ENCODE data around the gene GRM3. TPM values are rescaled to one million over a fixed set of nuclear protein-coding genes. Genes with fewer than 3 reads are reported as not detected.

GRM3 gene
- total RNA-seq, 2 experiments from 2014 or later, result not detected

GRCh38 chr7:86818903-86819302, 175.2 kb downstream of the GRM3 start:
- H3K27ac Mint-ChIP-seq, result no peak overlapping the region
- no peaks in the 10 kb centered on the region for H3K4me1 Mint-ChIP-seq (ENCODE audit: low read depth)
- no peak for DNase-seq
- no peak for ATAC-seq
- POLR2A ChIA-PET, result no interaction called here
- no peaks in the 10 kb centered on the region for H3K36me3 Mint-ChIP-seq (ENCODE audit: low read depth)
- CTCF ChIA-PET, result no interaction called here
- H3K9me3 Mint-ChIP-seq (ENCODE audit: insufficient read depth), result no peaks in the 10 kb centered on the region
- H3K27me3 Mint-ChIP-seq (ENCODE audit: low read depth), result no peaks in the 10 kb centered on the region
- no peak overlapping the region for H3K4me3 Mint-ChIP-seq

GRCh38 chr7:86823769-86824168, 180.1 kb downstream of the GRM3 start:
- Mint-ChIP-seq H3K4me1 (ENCODE audit: low read depth) (no peaks in the 10 kb centered on the region), H3K36me3 (ENCODE audit: low read depth) (no peaks in the 10 kb centered on the region)
- CTCF ChIA-PET, result no interaction called here

GRCh38 chr7:86825264-86825663, 181.6 kb downstream of the GRM3 start:
- ATAC-seq (no peak), DNase-seq (no peak)
- H3K4me1 Mint-ChIP-seq (ENCODE audit: low read depth), result no peaks in the 10 kb centered on the region
- no peaks in the 10 kb centered on the region for H3K36me3 Mint-ChIP-seq (ENCODE audit: low read depth)
- H3K4me3 Mint-ChIP-seq, result no peak overlapping the region
- POLR2A ChIA-PET, result no interaction called here
- CTCF ChIA-PET, result interaction anchor here (1.9 kb wide), 1 partner anchor 11 kb away, joined by 5 read pairs; no protein-coding TSS in a partner anchor
- no peak overlapping the region for H3K27ac Mint-ChIP-seq
- H3K27me3 Mint-ChIP-seq (ENCODE audit: low read depth), result no peaks in the 10 kb centered on the region
- H3K9me3 Mint-ChIP-seq (ENCODE audit: insufficient read depth), result no peaks in the 10 kb centered on the region

More at GRCh38 chr7:86823769-86824168, 180.1 kb downstream of the GRM3 start:
- Mint-ChIP-seq H3K4me3 (no peak overlapping the region), H3K27me3 (ENCODE audit: low read depth) (no peaks in the 10 kb centered on the region), H3K27ac (no peak overlapping the region), H3K9me3 (ENCODE audit: insufficient read depth) (no peaks in the 10 kb centered on the region)
- no peak for DNase-seq
- POLR2A ChIA-PET, result no interaction called here
- no peak for ATAC-seq

- Mint-ChIP-seq H3K27ac (no peak overlapping the region), H3K27me3 (ENCODE audit: low read depth) (no peaks in the 10 kb centered on the region), H3K4me3 (no peak overlapping the region), H3K9me3 (ENCODE audit: insufficient read depth) (no peaks in the 10 kb centered on the region), H3K4me1 (ENCODE audit: low read depth) (no peaks in the 10 kb centered on the region), H3K36me3 (ENCODE audit: low read depth) (no peaks in the 10 kb centered on the region)
- no peak for DNase-seq
- no peak for ATAC-seq
- POLR2A ChIA-PET, result no interaction called here
- CTCF ChIA-PET, result interaction anchor here (1.9 kb wide), 1 partner anchor 13 kb away, joined by 5 read pairs; no protein-coding TSS in a partner anchor
Measured at GRCh38 chr7:86826948-86827347, 183.2 kb downstream of the GRM3 start.

GRCh38 chr7:86833360-86833759, 189.7 kb downstream of the GRM3 start:
- ATAC-seq (no peak), DNase-seq (no peak)
- Mint-ChIP-seq H3K4me3 (no peak overlapping the region), H3K27me3 (ENCODE audit: low read depth) (no peaks in the 10 kb centered on the region), H3K36me3 (ENCODE audit: low read depth) (no peaks in the 10 kb centered on the region), H3K4me1 (ENCODE audit: low read depth) (no peaks in the 10 kb centered on the region), H3K27ac (no peak overlapping the region), H3K9me3 (ENCODE audit: insufficient read depth) (no peaks in the 10 kb centered on the region)
- ChIA-PET CTCF (no interaction called here), POLR2A (no interaction called here)

GRCh38 chr7:86837235-86837634, 193.5 kb downstream of the GRM3 start:
- ATAC-seq (no peak), DNase-seq (no peak)
- ChIA-PET POLR2A (no interaction called here), CTCF (no interaction called here)
- Mint-ChIP-seq H3K4me1 (ENCODE audit: low read depth) (no peaks in the 10 kb centered on the region), H3K4me3 (no peak overlapping the region), H3K27ac (no peak overlapping the region), H3K27me3 (ENCODE audit: low read depth) (no peaks in the 10 kb centered on the region), H3K36me3 (ENCODE audit: low read depth) (no peaks in the 10 kb centered on the region), H3K9me3 (ENCODE audit: insufficient read depth) (no peaks in the 10 kb centered on the region)

GRCh38 chr7:86844608-86845007, 200.9 kb downstream of the GRM3 start:
- ChIA-PET POLR2A (no interaction called here), CTCF (no interaction called here)
- DNase-seq (no peak), ATAC-seq (no peak)
- Mint-ChIP-seq H3K4me3 (no peak overlapping the region), H3K9me3 (ENCODE audit: insufficient read depth) (no peaks in the 10 kb centered on the region), H3K36me3 (ENCODE audit: low read depth) (no peaks in the 10 kb centered on the region), H3K4me1 (ENCODE audit: low read depth) (no peaks in the 10 kb centered on the region), H3K27ac (no peak overlapping the region), H3K27me3 (ENCODE audit: low read depth) (no peaks in the 10 kb centered on the region)

GRCh38 chr7:86846494-86847190, 202.9 kb downstream of the GRM3 start:
- Mint-ChIP-seq H3K9me3 (ENCODE audit: insufficient read depth) (no peaks in the 10 kb centered on the region), H3K4me3 (no peak overlapping the region), H3K4me1 (ENCODE audit: low read depth) (no peaks in the 10 kb centered on the region), H3K36me3 (ENCODE audit: low read depth) (no peaks in the 10 kb centered on the region), H3K27ac (no peak overlapping the region), H3K27me3 (ENCODE audit: low read depth) (no peaks in the 10 kb centered on the region)
- POLR2A ChIA-PET, result no interaction called here
- DNase-seq (no peak), ATAC-seq (no peak)
- CTCF ChIA-PET, result no interaction called here

GRCh38 chr7:86848226-86848625, 204.5 kb downstream of the GRM3 start:
- Mint-ChIP-seq H3K27me3 (ENCODE audit: low read depth) (no peaks in the 10 kb centered on the region), H3K9me3 (ENCODE audit: insufficient read depth) (no peaks in the 10 kb centered on the region), H3K4me3 (no peak overlapping the region), H3K27ac (no peak overlapping the region), H3K36me3 (ENCODE audit: low read depth) (no peaks in the 10 kb centered on the region), H3K4me1 (ENCODE audit: low read depth) (no peaks in the 10 kb centered on the region)
- DNase-seq (no peak), ATAC-seq (no peak)
- CTCF ChIA-PET, result no interaction called here
- POLR2A ChIA-PET, result no interaction called here

- ATAC-seq, result no peak
- POLR2A ChIA-PET, result no interaction called here
- H3K27ac Mint-ChIP-seq, result no peak overlapping the region
- CTCF ChIA-PET, result no interaction called here
- H3K27me3 Mint-ChIP-seq (ENCODE audit: low read depth), result no peaks in the 10 kb centered on the region
- no peak for DNase-seq
- no peaks in the 10 kb centered on the region for H3K4me1 Mint-ChIP-seq (ENCODE audit: low read depth)
- no peaks in the 10 kb centered on the region for H3K9me3 Mint-ChIP-seq (ENCODE audit: insufficient read depth)
- H3K36me3 Mint-ChIP-seq (ENCODE audit: low read depth), result no peaks in the 10 kb centered on the region
- H3K4me3 Mint-ChIP-seq, result no peak overlapping the region
Measured at GRCh38 chr7:86851566-86851965, 207.9 kb downstream of the GRM3 start.

- no peaks in the 10 kb centered on the region for H3K36me3 Mint-ChIP-seq (ENCODE audit: low read depth)
- no peaks in the 10 kb centered on the region for H3K27me3 Mint-ChIP-seq (ENCODE audit: low read depth)
- no peaks in the 10 kb centered on the region for H3K4me1 Mint-ChIP-seq (ENCODE audit: low read depth)
- no peak for ATAC-seq
- ChIA-PET POLR2A (no interaction called here), CTCF (no interaction called here)
- no peak overlapping the region for H3K27ac Mint-ChIP-seq
- no peak overlapping the region for H3K4me3 Mint-ChIP-seq
- no peaks in the 10 kb centered on the region for H3K9me3 Mint-ChIP-seq (ENCODE audit: insufficient read depth)
- no peak for DNase-seq
Measured at GRCh38 chr7:86863452-86863851, 219.7 kb downstream of the GRM3 start.

- no peak for DNase-seq
- no peak for ATAC-seq
- Mint-ChIP-seq H3K9me3 (ENCODE audit: insufficient read depth) (no peaks in the 10 kb centered on the region), H3K4me3 (no peak overlapping the region), H3K4me1 (ENCODE audit: low read depth) (no peaks in the 10 kb centered on the region), H3K27me3 (ENCODE audit: low read depth) (no peaks in the 10 kb centered on the region), H3K27ac (no peak overlapping the region), H3K36me3 (ENCODE audit: low read depth) (no peaks in the 10 kb centered on the region)
- ChIA-PET POLR2A (no interaction called here), CTCF (no interaction called here)
Measured at GRCh38 chr7:86867163-86867762, 223.6 kb downstream of the GRM3 start.

- ChIA-PET CTCF (no interaction called here), POLR2A (no interaction called here)
- no peaks in the 10 kb centered on the region for H3K4me1 Mint-ChIP-seq (ENCODE audit: low read depth)
- no peaks in the 10 kb centered on the region for H3K9me3 Mint-ChIP-seq (ENCODE audit: insufficient read depth)
- ATAC-seq, result no peak
- DNase-seq, result no peak
- no peaks in the 10 kb centered on the region for H3K36me3 Mint-ChIP-seq (ENCODE audit: low read depth)
- H3K27me3 Mint-ChIP-seq (ENCODE audit: low read depth), result no peaks in the 10 kb centered on the region
- H3K4me3 Mint-ChIP-seq, result no peak overlapping the region
- no peak overlapping the region for H3K27ac Mint-ChIP-seq
Measured at GRCh38 chr7:86876146-86876545, 232.4 kb downstream of the GRM3 start.

Measured in activated CD8-positive, alpha-beta T cell treated with anti-CD3 and anti-CD28 coated beads, Interleukin-2, amount 10 ng/mL, durations not matched to agents 7 days and 5 days (primary cell).